ENCODE results near the gene ITPR1. TPM values are rescaled to one million over a fixed set of nuclear protein-coding genes. Genes with fewer than 3 reads are reported as not detected.

The ITPR1 gene
- total RNA-seq, 1 donor = 16.4 TPM

GRCh38 chr3:4818986-4819693, 326.0 kb downstream of the ITPR1 start:
- H3K4me3 ChIP-seq (ENCODE audit: low read depth, low read length) = no peak overlapping the region
- no peak for DNase-seq (ENCODE audit: low read depth)
- TF ChIP-seq CTCF (IDR thresholded peaks at IDR 0.05; ENCODE audit: insufficient read depth, low read depth, low read length) = no peak

- no peak overlapping the region for H3K4me3 ChIP-seq (ENCODE audit: low read depth, low read length)
- no peak for DNase-seq (ENCODE audit: low read depth)
- TF ChIP-seq CTCF (IDR thresholded peaks at IDR 0.05; ENCODE audit: insufficient read depth, low read depth, low read length) = no peak
Measured at GRCh38 chr3:4819746-4820145, 326.6 kb downstream of the ITPR1 start.

- H3K4me3 ChIP-seq (ENCODE audit: low read depth, low read length) = no peak overlapping the region
- no peak for TF ChIP-seq CTCF (IDR thresholded peaks at IDR 0.05; ENCODE audit: insufficient read depth, low read depth, low read length)
- DNase-seq (ENCODE audit: low read depth) = no peak
Measured at GRCh38 chr3:4820296-4821121, 327.4 kb downstream of the ITPR1 start.

GRCh38 chr3:4821338-4821737, 328.2 kb downstream of the ITPR1 start:
- DNase-seq (ENCODE audit: low read depth) = no peak
- no peak for TF ChIP-seq CTCF (IDR thresholded peaks at IDR 0.05; ENCODE audit: insufficient read depth, low read depth, low read length)
- H3K4me3 ChIP-seq (ENCODE audit: low read depth, low read length) = no peak overlapping the region

GRCh38 chr3:4821975-4822374, 328.8 kb downstream of the ITPR1 start:
- no peak overlapping the region for H3K4me3 ChIP-seq (ENCODE audit: low read depth, low read length)
- DNase-seq (ENCODE audit: low read depth) = no peak
- no peak for TF ChIP-seq CTCF (IDR thresholded peaks at IDR 0.05; ENCODE audit: insufficient read depth, low read depth, low read length)

GRCh38 chr3:4822568-4822967, 329.4 kb downstream of the ITPR1 start:
- DNase-seq (ENCODE audit: low read depth) = no peak
- H3K4me3 ChIP-seq (ENCODE audit: low read depth, low read length) = no peak overlapping the region
- TF ChIP-seq CTCF (IDR thresholded peaks at IDR 0.05; ENCODE audit: insufficient read depth, low read depth, low read length) = no peak

Measured in fibroblast of villous mesenchyme (primary cell).